Heart left ventricle (tissue), 16 donors: ENCODE measurements around the gene CHRNA3. TPM values are rescaled to one million over a fixed set of nuclear protein-coding genes. Genes with fewer than 3 reads are reported as not detected.

Experiments
- ATAC-seq, 4 donors: fragments of 200-7000 bp; cut with Tn5 transposase; one replicate each; pipeline ENCODE4 v1.9.1; 2020 to 2022; ENCODE audit warnings: moderate library complexity in 4 of 4, mild to moderate bottlenecking in 3 of 4, moderate number of reproducible peaks in 1 of 4
- DNase-seq, 5 donors: peaks; one replicate each; pipeline ENCODE4 v3.0.0-alpha.2; 2020
- H3K27ac ChIP-seq, 12 donors: fragments of 200-600 bp; sonication (generic) in 4 of 12; one replicate each; pipeline versions ENCODE4 v1.5.0 to v1.8.0; 2016 to 2022; ENCODE audit warnings: mild to moderate bottlenecking in 2 of 12
- H3K27me3 ChIP-seq, 9 donors: fragments of 200-600 bp; sonication (generic) in 2 of 9; one replicate each; pipeline versions ENCODE4 v1.5.1 to v1.8.0; 2016 to 2022; ENCODE audit warnings: mild to moderate bottlenecking in 3 of 9
- H3K36me3 ChIP-seq, 9 donors: fragments of 200-600 bp; sonication (generic) in 2 of 9; one replicate each; pipeline versions ENCODE4 v1.5.0 to v1.8.0; 2018 to 2022; ENCODE audit warnings: mild to moderate bottlenecking in 2 of 9
- H3K4me1 ChIP-seq, 12 donors: fragments of 200-600 bp; sonication (generic) in 4 of 12; one replicate each; pipeline versions ENCODE4 v1.5.0 to v1.8.0; 2016 to 2022; ENCODE audit warnings: mild to moderate bottlenecking in 3 of 12
- H3K4me3 ChIP-seq, 12 donors: fragments of 200-600 bp; sonication (generic) in 4 of 12; one replicate each; pipeline versions ENCODE4 v1.5.0 to v1.8.0; 2017 to 2022; ENCODE audit warnings: mild to moderate bottlenecking in 9 of 12, moderate library complexity in 4 of 12
- H3K9me3 ChIP-seq, 12 donors: fragments of 200-600 bp; sonication (generic) in 4 of 12; one replicate each; pipeline versions ENCODE4 v1.5.0 to v1.8.0; 2016 to 2022; ENCODE audit warnings: mild to moderate bottlenecking in 1 of 12
- CTCF ChIP-seq, 12 donors: fragments of 200-600 bp; sonication (generic) in 4 of 12; IDR thresholded peaks; one replicate each; pipeline versions ENCODE4 v1.5.0 to v1.8.0; 2018 to 2022; ENCODE audit warnings: antibody characterized with exemption in 12 of 12, mild to moderate bottlenecking in 5 of 12
- POLR2A ChIP-seq, 2 donors: fragments of 450-650 bp; IDR thresholded peaks; one replicate each; pipeline ENCODE4 v1.6.1; 2017; ENCODE audit warnings: antibody characterized with exemption in 2 of 2, mild to moderate bottlenecking in 2 of 2, moderate library complexity in 2 of 2
- WGBS, 4 donors: extraction: QIAGEN DNeasy Blood & Tissue Kit in 2 of 4; methylation state at CpG; one replicate each; pipeline versions ENCODE4 v1.1.5 to v1.1.7; 2013 to 2018; 5-methylcytosine and 5-hydroxymethylcytosine counted together
- intact Hi-C, 10 donors: fragments of 100-400 bp; cut with DNase I; formaldehyde crosslinking; loops; one replicate each; pipeline versions ENCODE4 v1.11.1 to v1.14.2; 2022
- polyA plus RNA-seq, 2 donors: library from polyadenylated mRNA; stranded (reverse); fragments of 200-250 nt; gene quantifications; one replicate each; pipeline ENCODE4 v1.2.3, GENCODE V29; 2013
- total RNA-seq, 9 donors: library from RNA; depleted of rRNA in 2 of 9; stranded (reverse); fragments of >200 nt in 2 of 9; fragmentation: NEBNext Ultra II Directional in 3 of 9; extraction: Animal tissue kit (Norgen Biotek cat#: 25700) in 3 of 9; gene quantifications; one replicate each; pipeline versions ENCODE4 v1.1.0 to v1.2.4, GENCODE V29; 2016 to 2023
- donor health status: ischemic (EF 13 %, LVEDD 7.1; RV severe dilation, severe dysfunction).
- donor health status: healthy with polysubstance abuse.
- donor health status: DM: no; HTN: yes; CAD: no.
- donor health status: DM: no; HTN: no; CAD: no.
- donor health status: ischemic (EF 25% LVEDD 6.9; RV normal size, moderate dysfunction).
- donor health status: ischemic (EF 25% LVEDD 5.7; RV mildly dilated, moderate dysfunction).
- donor health status: healthy.
- donor health status: DM: yes; HTN: yes; CAD: no.
- donor health status: ischemic (EF 35%, LVEDD 5.7; RV mildly dilated, moderate dysfunction).
- donor health status: nonischemic (EF 11% LVEDD 7.7; RV severe dilation, severe dysfunction).
- donor health status: DM: yes; HTN: yes; CAD: no.
- donor health status: PGD.
- donor health status: ischemic (EF 29% LVEDD 5.4; RV normal size, mild dysfunction).
- donor health status: nonischemic (EF 23%, LVEDD 6.1; RV moderate dilation, normal function).

Gene CHRNA3
- total and polyA plus RNA-seq, 11 donors: 0.06 to 6.9 (median 0.30) TPM; not detected in 4

- ATAC-seq (peak in 3 of 4 donors; percentile 56 to 73 (median 70)), DNase-seq (peak in 3 of 5 donors; percentile 42 to 48 (median 47))
- 44 to 71% (median 49%) methylated on average over 3 to 4 of the region's 4 CpGs for WGBS, 4 donors
- Histone ChIP-seq H3K4me3 (no peak overlapping the region), H3K27me3 (peaks cover 0 to 15% (median 6%) of the 10 kb centered on the region in 9 donors), H3K4me1 (peaks cover 0 to 16% (median 6%) of the 10 kb centered on the region in 12 donors), H3K36me3 (no peaks in the 10 kb centered on the region), H3K27ac (no peak overlapping the region), H3K9me3 (peaks cover 0 to 3% (median 0%) of the 10 kb centered on the region in 12 donors)
- intact Hi-C loops: loop anchor here in 8 of 10 donors (1.0 to 10.0 kb wide), 5 partner anchors 69 to 366 kb away; no protein-coding TSS in a partner anchor
- peak; percentile 48 to 76 (median 61) for TF ChIP-seq CTCF (IDR thresholded peaks at IDR 0.05)
- no peak for TF ChIP-seq POLR2A (IDR thresholded peaks at IDR 0.05)
These were observed 18.0 kb upstream of the CHRNA3 start for GRCh38 chr15:78638658-78639314.

- Histone ChIP-seq H3K4me3 (no peak overlapping the region), H3K27ac (no peak overlapping the region), H3K36me3 (no peaks in the 10 kb centered on the region), H3K27me3 (peaks cover 0 to 15% (median 6%) of the 10 kb centered on the region in 9 donors), H3K4me1 (peaks cover 0 to 16% (median 6%) of the 10 kb centered on the region in 12 donors), H3K9me3 (peaks cover 0 to 11% (median 3%) of the 10 kb centered on the region in 12 donors)
- intact Hi-C loops: loop anchor here in 8 of 10 donors (1.0 to 10.0 kb wide), 5 partner anchors 69 to 367 kb away; no protein-coding TSS in a partner anchor
- no peak for DNase-seq
- ATAC-seq: no peak
- WGBS, 4 donors: 54 to 86% (median 74%) methylated on average over 2 to 4 of the region's 4 CpGs
- TF ChIP-seq POLR2A (IDR thresholded peaks at IDR 0.05): no peak
- no peak for TF ChIP-seq CTCF (IDR thresholded peaks at IDR 0.05)
These were observed 17.1 kb upstream of the CHRNA3 start for GRCh38 chr15:78637776-78638435.

GRCh38 chr15:78636378-78636859 lies 15.6 kb upstream of the CHRNA3 start:
- Histone ChIP-seq H3K36me3 (no peaks in the 10 kb centered on the region), H3K9me3 (peaks cover 0 to 14% (median 4%) of the 10 kb centered on the region in 12 donors), H3K27ac (no peak overlapping the region), H3K4me1 (peaks cover 0 to 12% (median 5%) of the 10 kb centered on the region in 12 donors), H3K27me3 (peaks cover 0 to 14% (median 6%) of the 10 kb centered on the region in 9 donors), H3K4me3 (no peak overlapping the region)
- DNase-seq (no peak), ATAC-seq (no peak)
- intact Hi-C loops: loop anchor here in 6 of 10 donors (5.0 to 10.0 kb wide), 3 partner anchors 71 to 368 kb away; no protein-coding TSS in a partner anchor
- TF ChIP-seq POLR2A (IDR thresholded peaks at IDR 0.05) (no peak), CTCF (IDR thresholded peaks at IDR 0.05) (no peak)
- WGBS, 4 donors: 82 to 86% (median 82%) methylated on average over 2 of the region's 2 CpGs

GRCh38 chr15:78635346-78635745 lies 14.6 kb upstream of the CHRNA3 start:
- no peak overlapping the region for H3K27ac ChIP-seq
- WGBS, 4 donors: 85 to 89% (median 88%) methylated on average over 10 of the region's 10 CpGs
- TF ChIP-seq POLR2A (IDR thresholded peaks at IDR 0.05) (no peak), CTCF (IDR thresholded peaks at IDR 0.05) (no peak)
- peaks cover 0 to 2% (median 0%) of the 10 kb centered on the region in 12 donors for H3K4me1 ChIP-seq
- peaks cover 0 to 14% (median 4%) of the 10 kb centered on the region in 12 donors for H3K9me3 ChIP-seq
- DNase-seq (no peak), ATAC-seq (no peak)
- intact Hi-C loops: loop anchor here in 6 of 10 donors (5.0 to 10.0 kb wide), 3 partner anchors 72 to 369 kb away; no protein-coding TSS in a partner anchor
- peaks cover 0 to 5% (median 3%) of the 10 kb centered on the region in 9 donors for H3K27me3 ChIP-seq
- no peak overlapping the region for H3K4me3 ChIP-seq
- H3K36me3 ChIP-seq: no peaks in the 10 kb centered on the region
